Transverse colon (tissue), 4 donors: ENCODE data around the gene RIN3. TPM values are rescaled to one million over a fixed set of nuclear protein-coding genes. Genes with fewer than 3 reads are reported as not detected.
A peak's percentile ranks its signal among the peaks of the same experiment; 100 is the strongest.

Experiments used
- DNase-seq: peaks from one replicate; pipeline ENCODE4 v3.0.0-alpha.2; 2019
- H3K27ac ChIP-seq, 4 donors: fragments of 200-600 bp; sonication (generic); 2 replicates each; pipeline ENCODE4 v1.5.1; 2016 to 2018; ENCODE audit warnings: inconsistent platforms in 4 of 4
- H3K27me3 ChIP-seq: fragments of 200-600 bp; sonication (generic); 2 replicates; pipeline ENCODE4 v1.5.1; 2017; ENCODE audit warnings: inconsistent platforms
- H3K36me3 ChIP-seq, 4 donors: fragments of 200-600 bp; sonication (generic); 2 replicates each; pipeline ENCODE4 v1.5.1; 2017 to 2019; ENCODE audit warnings: inconsistent platforms in 4 of 4
- H3K4me1 ChIP-seq, 4 donors: fragments of 200-600 bp; sonication (generic); 2 replicates each; pipeline ENCODE4 v1.5.1; 2017 to 2020; ENCODE audit warnings: inconsistent platforms in 4 of 4
- H3K4me3 ChIP-seq, 4 donors: fragments of 200-600 bp; sonication (generic); 1 replicate in 1 of 4; 2 replicates in 3 of 4; pipeline versions ENCODE4 v1.5.1 to v1.6.1; 2017 to 2019; ENCODE audit warnings: inconsistent platforms in 4 of 4
- H3K9me3 ChIP-seq, 2 donors: fragments of 200-600 bp; sonication (generic); 2 replicates each; pipeline ENCODE4 v1.5.1; 2017 to 2019; ENCODE audit warnings: inconsistent platforms in 2 of 2
- CTCF ChIP-seq, 5 experiments: fragments of 200-600 bp in 3 of 5; fragments of 450-650 bp in 2 of 5; sonication (generic) in 3 of 5; IDR thresholded peaks; 1 replicate in 2 of 5; 2 replicates in 3 of 5; pipeline ENCODE4 v1.5.1; 2016 to 2017; ENCODE audit warnings: antibody characterized with exemption in 5 of 5, inconsistent platforms in 3 of 5, mild to moderate bottlenecking in 2 of 5, moderate library complexity in 1 of 5
- EP300 ChIP-seq: sonication (generic); formaldehyde crosslinking; IDR thresholded peaks from one replicate; pipeline ENCODE4 v1.6.1; 2017; ENCODE audit warnings: antibody characterized with exemption, low read depth
- POLR2A ChIP-seq: fragments of 450-650 bp; IDR thresholded peaks from one replicate; pipeline ENCODE4 v1.6.1; 2016; ENCODE audit warnings: antibody characterized with exemption, mild to moderate bottlenecking, moderate library complexity
- POLR2AphosphoS5 ChIP-seq, 3 donors: sonication (generic); formaldehyde crosslinking; IDR thresholded peaks; one replicate each; pipeline ENCODE4 v1.6.1; 2016; ENCODE audit warnings: antibody characterized with exemption in 3 of 3
- WGBS, 2 donors: methylation state at CpG; one replicate each; pipeline ENCODE4 v1.1.5; 2018; ENCODE audit warnings: low coverage in 1 of 2; 5-methylcytosine and 5-hydroxymethylcytosine counted together
- in situ Hi-C, 4 donors: fragments of 200-750 bp; cut with MboI; loops; one replicate each; pipeline versions ENCODE4 v1.15.0 to v1.15.1; 2017; ENCODE audit warnings: low sequenced_read_pairs in 3 of 4, low pct_ligation_motif_present in 1 of 4, low pct_unique_long_range_greater_than_20kb in 1 of 4
- intact Hi-C: fragments of 100-400 bp; cut with DNase I; formaldehyde crosslinking; loops from one replicate; pipeline ENCODE4 v1.15.1; 2023; ENCODE audit warnings: low total_unique reads
- total RNA-seq, 4 donors: library from RNA; depleted of rRNA; stranded (reverse); fragments of >200 nt; gene quantifications; one replicate each; pipeline ENCODE4 v1.1.0, GENCODE V29; 2016

Gene RIN3
- total RNA-seq, 4 donors from 2014 or later = 16.2 to 24.3 (median 20.7) TPM

- Histone ChIP-seq H3K4me3 (no peak overlapping the region), H3K27me3 (no peaks in the 10 kb centered on the region), H3K27ac (peak overlapping the region in 1 of 4 donors; percentile 9), H3K36me3 (peaks cover 0 to 14% (median 0%) of the 10 kb centered on the region in 4 donors), H3K9me3 (no peaks in the 10 kb centered on the region), H3K4me1 (peaks cover 0 to 4% (median 1%) of the 10 kb centered on the region in 4 donors)
- intact Hi-C loops = no loop called here
- in situ Hi-C loops = no loop called here
- WGBS, 2 donors = 71 to 89% methylated on average over 1 to 2 of the region's 2 CpGs
- TF ChIP-seq CTCF (IDR thresholded peaks at IDR 0.05) = no peak
- TF ChIP-seq POLR2AphosphoS5 (IDR thresholded peaks at IDR 0.05) = no peak
- no peak for TF ChIP-seq POLR2A
- TF ChIP-seq EP300 = no peak
- DNase-seq = no peak
These were observed 65.8 kb downstream of the RIN3 start for GRCh38 chr14:92579244-92579936.

- in situ Hi-C loops (no loop called here), intact Hi-C loops (no loop called here)
- DNase-seq = no peak
- Histone ChIP-seq H3K4me1 (peaks cover 9 to 18% (median 14%) of the 10 kb centered on the region in 4 donors), H3K36me3 (peaks cover 0 to 14% (median 0%) of the 10 kb centered on the region in 4 donors), H3K27ac (no peak overlapping the region), H3K9me3 (no peaks in the 10 kb centered on the region), H3K27me3 (no peaks in the 10 kb centered on the region), H3K4me3 (no peak overlapping the region)
- TF ChIP-seq POLR2AphosphoS5 (IDR thresholded peaks at IDR 0.05) (no peak), CTCF (IDR thresholded peaks at IDR 0.05) (no peak), POLR2A (no peak), EP300 (no peak)
- WGBS, 2 donors = 66 to 90% methylated on average over 2 to 7 of the region's 7 CpGs
These were observed 67.6 kb downstream of the RIN3 start for GRCh38 chr14:92581206-92581605.

GRCh38 chr14:92581966-92582566, 68.5 kb downstream of the RIN3 start:
- H3K9me3 ChIP-seq = no peaks in the 10 kb centered on the region
- intact Hi-C loops = no loop called here
- DNase-seq = no peak

More at GRCh38 chr14:92581966-92582566, 68.5 kb downstream of the RIN3 start:
- Histone ChIP-seq H3K4me3 (no peak overlapping the region), H3K4me1 (peaks cover 16 to 25% (median 19%) of the 10 kb centered on the region in 4 donors), H3K36me3 (peaks cover 0 to 11% (median 0%) of the 10 kb centered on the region in 4 donors), H3K27ac (no peak overlapping the region), H3K27me3 (no peaks in the 10 kb centered on the region)
- TF ChIP-seq POLR2AphosphoS5 (IDR thresholded peaks at IDR 0.05) (no peak), EP300 (no peak), POLR2A (no peak), CTCF (IDR thresholded peaks at IDR 0.05) (no peak)
- in situ Hi-C loops = no loop called here
- WGBS, 2 donors = 81 to 83% methylated on average over 3 to 11 of the region's 11 CpGs
